Esophagus (tissue), 2 donors: ENCODE measurements around the gene PXMP4. TPM values are rescaled to one million over a fixed set of nuclear protein-coding genes. Genes with fewer than 3 reads are reported as not detected.

Source experiments
- H3K27ac ChIP-seq, 2 donors: one replicate each; pipeline ENCODE4 v1.5.1; 2013; ENCODE audit warnings: low read depth in 2 of 2, mild to moderate bottlenecking in 2 of 2, inconsistent platforms in 1 of 2, low read length in 1 of 2, moderate library complexity in 1 of 2
- H3K27me3 ChIP-seq, 2 donors: one replicate each; pipeline ENCODE4 v1.6.1; 2013; ENCODE audit warnings: low read length in 2 of 2, control low read depth in 1 of 2, mild to moderate bottlenecking in 1 of 2; ENCODE audit not compliant: insufficient read depth in 2 of 2, control insufficient read depth in 1 of 2
- H3K36me3 ChIP-seq, 2 donors: one replicate each; pipeline ENCODE4 v1.6.1; 2013; ENCODE audit warnings: low read length in 1 of 2; ENCODE audit not compliant: control insufficient read depth in 2 of 2, insufficient read depth in 2 of 2
- H3K4me1 ChIP-seq, 2 donors: one replicate each; pipeline ENCODE4 v1.6.1; 2013; ENCODE audit warnings: low read length in 1 of 2; ENCODE audit not compliant: control insufficient read depth in 2 of 2, insufficient read depth in 2 of 2
- H3K4me3 ChIP-seq, 2 donors: one replicate each; pipeline ENCODE4 v1.5.1; 2013; ENCODE audit warnings: low read length in 2 of 2, mild to moderate bottlenecking in 2 of 2, low read depth in 1 of 2, moderate library complexity in 1 of 2
- H3K9me3 ChIP-seq, 2 donors: one replicate each; pipeline ENCODE4 v1.6.1; 2013; ENCODE audit warnings: mild to moderate bottlenecking in 2 of 2, low read depth in 1 of 2, low read length in 1 of 2, moderate library complexity in 1 of 2; ENCODE audit not compliant: control insufficient read depth in 2 of 2, insufficient read depth in 1 of 2
- WGBS, 2 donors: extraction: QIAGEN DNeasy Blood & Tissue Kit; methylation state at CpG; one replicate each; pipeline ENCODE4 v1.1.7; 2013; 5-methylcytosine and 5-hydroxymethylcytosine counted together
- polyA plus RNA-seq, 2 donors: library from polyadenylated mRNA; stranded (reverse); fragments of 200-250 nt; gene quantifications; one replicate each; pipeline ENCODE4 v1.2.3, GENCODE V29; 2013
- donor health status: healthy with polysubstance abuse.
- donor health status: Bipolar disorder and iron deficiency.

Gene PXMP4
- polyA plus RNA-seq, 2 donors = 5.4 to 5.8 TPM

DNA sequence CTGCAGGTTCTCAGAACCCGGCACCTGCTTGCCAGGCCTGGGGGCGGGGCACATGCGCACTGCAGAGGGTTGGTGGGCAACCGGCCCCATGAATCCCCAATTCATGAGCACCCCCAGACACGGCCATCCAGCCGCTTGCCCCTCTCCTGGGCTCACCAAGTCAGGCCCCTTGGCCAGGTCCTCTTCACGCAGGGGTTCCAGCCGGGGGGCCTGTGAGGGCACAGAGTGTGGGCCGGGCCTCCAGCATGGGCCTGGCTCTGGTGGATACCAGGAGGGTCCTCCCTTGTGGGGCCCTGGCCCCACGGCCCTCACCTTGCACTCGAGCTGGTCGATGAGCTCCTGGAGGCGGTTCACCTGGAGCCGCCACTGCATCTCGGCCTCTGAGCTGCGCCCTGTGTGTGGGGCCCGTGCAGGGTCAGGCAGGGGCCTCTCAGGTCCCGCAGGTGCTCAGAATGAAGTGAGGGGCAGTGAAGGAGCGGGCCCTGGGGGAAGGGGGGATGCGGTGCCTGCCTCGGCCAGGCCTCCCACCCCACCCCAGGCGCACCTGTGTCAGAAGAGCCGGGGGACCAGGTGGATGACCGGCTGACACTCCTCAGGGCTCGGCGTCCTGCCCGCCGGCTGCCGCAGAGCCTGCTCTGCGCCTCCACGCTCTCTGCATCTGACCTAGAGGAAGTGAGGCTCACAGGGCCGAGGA lies 60.6 kb downstream of the PXMP4 start:
- Histone ChIP-seq H3K36me3 (peaks cover 4 to 15% of the 10 kb centered on the region in 2 donors), H3K27ac (no peak overlapping the region), H3K9me3 (no peaks in the 10 kb centered on the region), H3K27me3 (no peaks in the 10 kb centered on the region), H3K4me1 (peaks cover 1 to 16% of the 10 kb centered on the region in 2 donors), H3K4me3 (no peak overlapping the region)
- WGBS, 2 donors = 95 to 96% methylated on average over 32 of the region's 32 CpGs

DNA sequence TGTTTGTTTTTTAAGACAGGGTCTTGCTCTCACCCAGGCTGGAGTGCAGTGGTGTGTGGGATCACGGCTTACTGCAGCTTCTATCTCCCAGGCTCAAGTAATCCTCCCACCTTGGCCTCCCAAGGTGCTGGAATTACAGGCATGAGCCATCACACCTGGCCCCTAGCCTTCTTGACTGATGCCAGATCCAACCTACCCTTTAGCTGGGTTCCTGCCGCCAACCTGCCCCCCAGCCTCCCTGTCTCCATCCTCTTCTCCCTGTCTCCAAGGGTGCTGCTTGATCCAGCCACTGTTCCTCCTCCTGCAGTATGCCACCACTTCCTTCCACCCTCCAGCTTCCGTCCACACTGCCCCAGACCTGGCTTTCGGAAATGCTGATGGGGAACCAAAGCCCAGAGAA lies 61.2 kb downstream of the PXMP4 start:
- H3K4me1 ChIP-seq = peaks cover 0 to 17% of the 10 kb centered on the region in 2 donors
- H3K27me3 ChIP-seq = no peaks in the 10 kb centered on the region
- no peaks in the 10 kb centered on the region for H3K9me3 ChIP-seq
- peaks cover 4 to 15% of the 10 kb centered on the region in 2 donors for H3K36me3 ChIP-seq
- 92 to 96% methylated on average over 4 of the region's 4 CpGs for WGBS, 2 donors
- no peak overlapping the region for H3K27ac ChIP-seq
- no peak overlapping the region for H3K4me3 ChIP-seq

DNA sequence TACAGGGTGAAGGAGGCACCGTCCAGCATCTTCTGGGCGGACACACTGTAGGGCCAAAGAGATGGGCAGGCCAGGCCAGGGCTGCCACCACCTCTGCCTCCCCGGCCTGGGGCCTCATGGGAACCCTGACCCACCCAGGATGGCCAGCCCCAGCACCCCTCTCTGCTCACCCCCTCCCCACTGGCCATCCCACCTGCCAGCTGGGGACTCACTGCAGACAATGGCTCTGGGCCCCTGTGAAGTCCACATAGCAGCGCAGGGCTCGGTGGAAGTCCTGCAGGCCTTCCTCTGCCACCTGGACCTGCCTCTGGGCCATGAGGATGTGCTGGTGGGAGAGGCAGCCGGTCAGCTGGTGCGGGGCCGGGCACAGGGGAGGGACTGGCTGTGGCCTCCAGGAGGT lies 61.6 kb downstream of the PXMP4 start:
- Histone ChIP-seq H3K27ac (no peak overlapping the region), H3K9me3 (no peaks in the 10 kb centered on the region), H3K4me1 (peaks cover 1 to 19% of the 10 kb centered on the region in 2 donors), H3K36me3 (peaks cover 4 to 15% of the 10 kb centered on the region in 2 donors), H3K4me3 (no peak overlapping the region), H3K27me3 (no peaks in the 10 kb centered on the region)
- WGBS, 2 donors = 93 to 95% methylated on average over 8 of the region's 8 CpGs

DNA sequence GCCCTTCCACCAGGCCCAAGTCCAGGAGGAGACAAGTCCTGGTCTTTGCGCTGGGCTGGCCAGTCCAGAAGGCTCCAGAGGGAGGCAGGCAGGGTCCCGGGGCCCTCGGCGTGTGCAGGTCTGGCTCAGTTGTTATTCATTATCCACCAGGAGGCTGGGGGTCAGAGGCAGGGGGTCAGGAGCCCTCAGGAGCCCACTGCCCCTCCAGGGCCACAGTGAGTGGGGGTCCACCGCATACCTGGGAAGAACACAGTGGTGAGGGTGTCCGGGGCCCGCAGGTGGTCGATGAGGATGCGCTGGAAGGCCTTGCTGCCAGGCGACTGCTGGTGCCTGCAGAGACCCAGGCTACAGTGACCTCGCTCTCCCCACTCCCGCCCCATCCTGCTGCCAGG lies 62.4 kb downstream of the PXMP4 start:
- Histone ChIP-seq H3K4me1 (peaks cover 6 to 18% of the 10 kb centered on the region in 2 donors), H3K36me3 (peaks cover 4 to 15% of the 10 kb centered on the region in 2 donors), H3K4me3 (no peak overlapping the region), H3K27me3 (no peaks in the 10 kb centered on the region), H3K9me3 (no peaks in the 10 kb centered on the region), H3K27ac (no peak overlapping the region)
- WGBS, 2 donors = 93 to 96% methylated on average over 12 of the region's 12 CpGs

DNA sequence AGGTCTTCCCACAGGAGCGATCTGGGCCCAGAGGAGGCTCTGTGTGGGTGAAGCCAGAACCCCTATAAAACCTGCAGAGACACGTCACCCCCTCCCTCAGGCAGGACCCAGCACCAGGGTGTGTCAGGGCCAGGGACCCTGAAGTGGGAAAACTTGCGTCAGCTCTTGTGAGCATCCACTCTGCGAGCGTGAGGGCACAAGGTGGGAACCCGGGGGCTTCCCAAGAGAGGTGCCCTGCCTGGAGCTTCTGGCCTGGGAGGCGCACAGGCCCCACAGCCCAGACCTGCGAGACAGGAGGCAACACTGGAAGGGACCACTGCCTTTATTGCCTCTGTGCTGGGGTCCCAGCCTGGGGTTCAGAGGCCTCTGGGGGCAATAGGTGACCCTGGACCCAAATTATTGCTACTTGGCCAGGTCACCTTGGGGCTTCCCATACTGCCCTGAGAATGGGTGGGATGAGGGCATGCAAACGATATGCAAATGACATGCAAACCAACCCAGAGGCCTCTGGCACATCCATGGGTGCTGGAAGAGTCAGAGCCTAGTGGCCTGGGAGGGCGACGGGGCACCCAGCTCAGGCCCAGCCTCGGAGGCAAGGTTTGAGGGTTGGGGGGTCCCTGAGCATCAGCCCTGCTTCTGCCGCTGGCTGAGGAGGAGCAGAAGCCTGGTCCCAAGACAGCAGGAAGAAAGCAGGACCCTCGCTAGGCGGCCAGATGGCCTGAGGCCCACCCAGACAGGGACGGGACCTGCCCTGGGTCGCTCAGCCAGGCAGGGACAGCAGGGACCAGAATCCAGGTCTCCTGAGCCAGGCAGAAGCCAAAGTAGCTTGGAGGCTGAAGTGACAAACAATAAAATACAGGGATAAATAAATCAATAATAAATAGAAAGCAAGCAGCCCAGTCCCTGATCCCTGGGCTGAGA lies 63.1 kb downstream of the PXMP4 start:
- H3K9me3 ChIP-seq = no peaks in the 10 kb centered on the region
- H3K4me3 ChIP-seq = no peak overlapping the region
- H3K27ac ChIP-seq = no peak overlapping the region
- no peaks in the 10 kb centered on the region for H3K27me3 ChIP-seq
- WGBS, 2 donors = 94 to 96% methylated on average over 17 of the region's 17 CpGs
- H3K4me1 ChIP-seq = peaks cover 6 to 18% of the 10 kb centered on the region in 2 donors
- H3K36me3 ChIP-seq = peaks cover 4 to 15% of the 10 kb centered on the region in 2 donors

DNA sequence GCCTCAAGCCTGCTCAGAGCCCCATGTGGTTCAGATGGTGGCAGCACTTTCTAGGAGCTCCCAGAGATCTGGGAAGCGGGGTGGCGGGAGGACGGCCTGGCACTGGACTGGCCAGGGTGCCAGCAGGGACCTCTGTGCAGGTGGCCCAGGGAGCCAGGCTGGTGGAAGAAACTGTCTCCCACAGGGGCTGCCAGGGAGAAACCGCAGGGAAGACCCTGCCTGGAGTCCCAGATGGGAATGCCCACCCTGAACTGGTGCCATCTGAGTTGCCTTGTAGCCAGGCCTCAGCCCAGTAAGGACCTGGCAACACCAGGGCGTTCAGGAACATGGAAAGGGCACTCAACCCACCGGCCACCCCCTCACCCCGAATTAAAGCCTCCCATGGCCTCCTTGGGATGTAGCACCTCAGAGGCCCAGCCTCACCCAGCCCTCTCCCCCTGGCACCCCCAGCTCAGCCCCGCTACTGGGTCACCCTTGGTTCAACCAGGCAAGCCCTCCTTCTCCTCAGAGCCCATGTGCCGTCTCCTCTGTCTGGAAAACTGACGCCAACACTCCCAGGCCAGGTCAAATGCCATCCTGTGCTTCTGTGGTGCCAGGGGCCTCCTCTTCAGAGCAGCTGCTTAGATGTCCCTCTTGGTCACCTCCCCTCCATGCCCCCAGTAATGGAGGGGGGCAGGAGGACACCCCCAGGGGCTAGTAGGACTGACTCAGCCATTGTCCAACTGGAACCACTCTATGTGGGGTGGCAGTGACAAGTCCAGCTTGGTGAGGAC lies 63.9 kb downstream of the PXMP4 start:
- Histone ChIP-seq H3K4me1 (peaks cover 6 to 20% of the 10 kb centered on the region in 2 donors), H3K36me3 (peaks cover 4 to 15% of the 10 kb centered on the region in 2 donors), H3K4me3 (no peak overlapping the region), H3K27me3 (no peaks in the 10 kb centered on the region), H3K9me3 (no peaks in the 10 kb centered on the region), H3K27ac (no peak overlapping the region)
- WGBS, 2 donors = 91 to 93% methylated on average over 10 of the region's 10 CpGs

DNA sequence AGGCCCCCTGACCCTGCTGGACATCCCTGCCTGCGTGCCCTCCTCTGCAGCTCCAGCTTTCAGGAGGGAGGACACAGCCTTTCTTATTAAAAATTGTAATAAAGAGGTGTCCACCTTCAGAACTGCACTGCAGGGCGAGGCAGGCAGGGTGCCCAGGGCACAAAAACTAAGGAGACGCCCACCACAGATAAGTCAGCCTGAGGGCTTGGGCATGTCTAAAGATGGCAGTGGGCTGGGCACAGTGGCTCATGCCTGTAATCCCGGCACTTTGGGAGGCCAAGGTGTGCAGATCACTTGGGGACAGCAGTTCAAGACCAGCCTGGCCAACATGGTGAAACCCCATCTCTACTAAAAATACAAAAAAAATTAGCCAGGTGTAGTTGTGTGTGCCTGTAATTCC lies 64.9 kb downstream of the PXMP4 start:
- Histone ChIP-seq H3K36me3 (peaks cover 4 to 15% of the 10 kb centered on the region in 2 donors), H3K4me3 (no peak overlapping the region), H3K27ac (peak overlapping the region in 1 of 2 donors; percentile 37), H3K9me3 (no peaks in the 10 kb centered on the region), H3K27me3 (no peaks in the 10 kb centered on the region), H3K4me1 (peaks cover 8 to 25% of the 10 kb centered on the region in 2 donors)
- 48 to 53% methylated on average over 4 of the region's 4 CpGs for WGBS, 2 donors

DNA sequence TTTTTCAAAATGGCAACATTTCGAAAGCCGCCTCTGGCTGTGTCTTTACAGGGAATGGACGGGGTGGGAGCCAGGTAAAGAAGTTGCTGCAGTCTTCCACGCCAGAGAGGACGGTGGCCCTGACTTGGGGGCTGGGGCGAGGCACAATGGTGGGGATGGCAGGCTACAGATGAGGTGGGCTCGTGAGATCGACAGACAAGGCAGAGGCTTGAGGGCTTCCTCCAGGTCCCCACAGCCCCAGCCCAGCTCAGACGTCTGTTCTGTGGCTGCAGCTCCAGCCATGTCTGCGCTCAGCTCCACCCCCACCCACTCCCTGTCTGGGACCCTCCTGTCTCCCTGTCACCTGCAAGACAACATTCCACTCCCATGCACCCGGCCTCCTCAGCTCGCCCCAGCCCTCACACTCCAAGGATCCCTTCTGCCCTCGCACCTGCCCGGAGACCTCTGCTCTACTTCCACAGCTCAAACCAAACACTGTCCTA lies 65.4 kb downstream of the PXMP4 start:
- Histone ChIP-seq H3K27ac (peak overlapping the region in 1 of 2 donors; percentile 37), H3K36me3 (peaks cover 4 to 11% of the 10 kb centered on the region in 2 donors), H3K4me1 (peaks cover 11 to 28% of the 10 kb centered on the region in 2 donors), H3K9me3 (no peaks in the 10 kb centered on the region), H3K27me3 (no peaks in the 10 kb centered on the region), H3K4me3 (no peak overlapping the region)
- 58 to 61% methylated on average over 13 to 14 of the region's 14 CpGs for WGBS, 2 donors
